ENCODE measurements around the gene KRT32. TPM values are rescaled to one million over a fixed set of nuclear protein-coding genes. Genes with fewer than 3 reads are reported as not detected.

KRT32 gene
- total RNA-seq, 4 donors from 2014 or later: not detected

DNA sequence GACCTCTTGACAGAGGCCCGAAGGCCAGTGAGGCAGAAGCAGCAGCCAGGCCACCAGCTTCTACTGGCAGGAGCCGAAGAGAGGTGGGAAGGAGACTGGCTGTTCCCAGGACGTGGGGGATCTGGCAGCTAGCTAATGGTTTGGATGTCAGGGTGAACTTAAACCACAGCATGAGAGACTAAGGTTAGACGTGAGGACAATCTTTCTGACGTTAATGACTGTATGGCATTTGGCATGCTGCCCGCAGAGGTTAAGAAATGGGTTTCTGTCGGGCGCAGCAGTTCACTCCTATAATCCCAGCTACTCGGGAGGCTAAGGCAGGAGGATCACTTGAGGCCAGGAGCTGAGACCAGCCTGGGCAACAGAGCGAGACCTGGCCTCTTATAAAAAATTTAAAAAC, 44.5 kb upstream of the KRT32 start:
- intact Hi-C loops (cut with DNase I; ENCODE audit: low total_unique reads): no loop called here
- Histone ChIP-seq H3K27ac (no peak overlapping the region), H3K27me3 (no peaks in the 10 kb centered on the region), H3K4me3 (no peak overlapping the region), H3K4me1 (no peaks in the 10 kb centered on the region), H3K36me3 (no peaks in the 10 kb centered on the region), H3K9me3 (no peaks in the 10 kb centered on the region)
- DNase-seq: no peak
- TF ChIP-seq, protein P1, sequence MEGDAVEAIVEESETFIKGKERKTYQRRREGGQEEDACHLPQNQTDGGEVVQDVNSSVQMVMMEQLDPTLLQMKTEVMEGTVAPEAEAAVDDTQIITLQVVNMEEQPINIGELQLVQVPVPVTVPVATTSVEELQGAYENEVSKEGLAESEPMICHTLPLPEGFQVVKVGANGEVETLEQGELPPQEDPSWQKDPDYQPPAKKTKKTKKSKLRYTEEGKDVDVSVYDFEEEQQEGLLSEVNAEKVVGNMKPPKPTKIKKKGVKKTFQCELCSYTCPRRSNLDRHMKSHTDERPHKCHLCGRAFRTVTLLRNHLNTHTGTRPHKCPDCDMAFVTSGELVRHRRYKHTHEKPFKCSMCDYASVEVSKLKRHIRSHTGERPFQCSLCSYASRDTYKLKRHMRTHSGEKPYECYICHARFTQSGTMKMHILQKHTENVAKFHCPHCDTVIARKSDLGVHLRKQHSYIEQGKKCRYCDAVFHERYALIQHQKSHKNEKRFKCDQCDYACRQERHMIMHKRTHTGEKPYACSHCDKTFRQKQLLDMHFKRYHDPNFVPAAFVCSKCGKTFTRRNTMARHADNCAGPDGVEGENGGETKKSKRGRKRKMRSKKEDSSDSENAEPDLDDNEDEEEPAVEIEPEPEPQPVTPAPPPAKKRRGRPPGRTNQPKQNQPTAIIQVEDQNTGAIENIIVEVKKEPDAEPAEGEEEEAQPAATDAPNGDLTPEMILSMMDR (IDR thresholded peaks at IDR 0.05): no peak
- TF ChIP-seq POLR2A (IDR thresholded peaks at IDR 0.05): no peak

GRCh38 chr17:41511116-41511515, 43.9 kb upstream of the KRT32 start:
- intact Hi-C loops (cut with DNase I; ENCODE audit: low total_unique reads): no loop called here
- TF ChIP-seq POLR2A (IDR thresholded peaks at IDR 0.05): no peak
- TF ChIP-seq, protein P1 (IDR thresholded peaks at IDR 0.05): no peak
- no peak for DNase-seq
- H3K4me3 ChIP-seq: no peak overlapping the region
- H3K4me1 ChIP-seq: no peaks in the 10 kb centered on the region
- H3K36me3 ChIP-seq: no peaks in the 10 kb centered on the region
- no peak overlapping the region for H3K27ac ChIP-seq
- H3K9me3 ChIP-seq: no peaks in the 10 kb centered on the region
- no peaks in the 10 kb centered on the region for H3K27me3 ChIP-seq

DNA sequence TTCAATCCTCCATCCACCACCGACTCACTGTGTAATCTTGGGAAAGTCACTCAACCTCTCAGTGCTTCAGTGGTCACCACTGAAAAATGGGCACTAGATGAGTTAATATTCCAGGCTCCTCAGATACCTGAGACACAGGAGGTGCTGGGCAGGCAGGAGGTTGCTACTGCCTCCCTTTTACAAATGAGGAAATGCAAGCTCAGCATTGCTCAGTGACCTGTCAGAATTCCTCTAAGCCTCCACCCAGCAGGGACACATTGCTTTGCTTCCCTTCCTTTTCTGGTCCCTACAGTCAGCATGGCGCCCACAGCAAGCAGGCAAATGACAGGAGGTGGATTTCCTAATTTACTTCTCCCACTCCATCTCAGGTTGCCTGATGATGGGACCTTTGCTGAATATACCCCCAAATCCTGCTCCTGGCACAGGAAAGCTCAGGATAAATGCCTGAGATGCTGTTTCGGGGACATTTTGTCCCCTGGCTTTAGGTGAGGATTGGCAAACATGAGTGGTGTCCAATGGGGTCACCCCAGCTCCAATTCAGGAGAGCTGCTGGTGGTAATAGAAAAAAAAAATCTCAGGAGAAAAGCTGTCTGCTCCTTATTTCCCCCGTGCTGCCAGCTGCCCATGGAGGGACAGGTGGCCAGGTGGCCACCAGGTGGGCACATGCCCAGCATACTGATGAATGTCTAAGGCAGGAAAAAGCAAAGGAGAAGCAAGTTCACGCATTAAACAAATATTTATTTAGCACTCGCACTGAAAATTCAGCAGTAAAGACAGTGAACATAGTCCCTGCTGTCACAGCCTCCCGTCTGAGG, 43.3 kb upstream of the KRT32 start:
- no peaks in the 10 kb centered on the region for H3K4me1 ChIP-seq
- H3K9me3 ChIP-seq: no peaks in the 10 kb centered on the region
- no peak overlapping the region for H3K4me3 ChIP-seq
- no peaks in the 10 kb centered on the region for H3K36me3 ChIP-seq
- no peak for TF ChIP-seq POLR2A (IDR thresholded peaks at IDR 0.05)
- TF ChIP-seq, protein P1 (IDR thresholded peaks at IDR 0.05): no peak
- intact Hi-C loops (cut with DNase I; ENCODE audit: low total_unique reads): no loop called here
- no peak for DNase-seq
- no peaks in the 10 kb centered on the region for H3K27me3 ChIP-seq
- H3K27ac ChIP-seq: no peak overlapping the region

DNA sequence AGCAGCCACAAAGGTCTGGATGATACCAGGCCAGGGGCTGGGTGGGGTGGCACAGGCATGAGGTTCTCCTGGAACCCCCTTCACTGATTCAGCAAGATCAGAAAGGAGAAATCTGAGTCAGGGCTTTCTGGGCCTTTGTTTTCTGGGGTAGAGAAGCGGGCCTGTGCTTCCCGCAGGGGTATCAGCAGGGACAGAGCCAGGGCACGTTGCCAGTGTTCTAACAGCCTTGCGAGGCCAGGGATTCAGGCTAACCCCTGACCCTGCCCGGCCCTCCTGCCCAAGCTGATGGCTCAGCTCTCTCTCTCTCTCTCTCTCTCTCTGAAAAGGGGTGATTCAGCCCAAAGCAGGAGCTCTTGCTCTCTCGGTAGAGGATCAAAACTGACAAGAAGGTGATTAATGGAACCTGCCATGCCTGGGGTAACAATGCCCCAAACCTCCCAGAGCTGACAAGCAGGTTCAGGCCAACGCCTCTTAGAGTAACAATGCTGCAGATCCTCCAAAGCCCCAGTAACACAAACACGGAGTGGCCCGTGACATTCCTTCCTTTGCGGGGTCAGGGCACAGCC, 40.2 kb upstream of the KRT32 start:
- H3K4me1 ChIP-seq: peaks cover 0 to 16% of the 10 kb centered on the region in 2 donors
- TF ChIP-seq POLR2A (IDR thresholded peaks at IDR 0.05): no peak
- TF ChIP-seq, protein P1 (IDR thresholded peaks at IDR 0.05): no peak
- no peak for DNase-seq
- intact Hi-C loops (cut with DNase I; ENCODE audit: low total_unique reads): no loop called here
- H3K9me3 ChIP-seq: no peaks in the 10 kb centered on the region
- H3K27ac ChIP-seq: no peak overlapping the region
- no peaks in the 10 kb centered on the region for H3K27me3 ChIP-seq
- H3K4me3 ChIP-seq: no peak overlapping the region
- H3K36me3 ChIP-seq: no peaks in the 10 kb centered on the region
